Adrenal gland (tissue), 12 donors: Measurements from ENCODE around the gene MANEAL. TPM values are rescaled to one million over a fixed set of nuclear protein-coding genes. Genes with fewer than 3 reads are reported as not detected.

Experiments
- DNase-seq, 7 donors: peaks; one replicate each; pipeline ENCODE4 v3.0.0-alpha.2; 2019 to 2020
- H3K27ac ChIP-seq, 5 donors: fragments of 200-600 bp; sonication (generic) in 4 of 5; 1 replicate in 3 of 5; 2 replicates in 2 of 5; pipeline versions ENCODE4 v1.5.1 to v1.8.0; 2016 to 2020; ENCODE audit warnings: mild to moderate bottlenecking in 1 of 5
- H3K27me3 ChIP-seq: fragments of 200-600 bp; 2 replicates; pipeline ENCODE4 v1.8.0; 2021
- H3K36me3 ChIP-seq, 2 donors: fragments of 200-600 bp; replicated peaks in 1 of 2; 1 replicate in 1 of 2; 2 replicates in 1 of 2; pipeline versions ENCODE4 v1.5.1 to v1.8.0; 2018 to 2022
- H3K4me1 ChIP-seq, 2 donors: fragments of 200-600 bp; replicated peaks in 1 of 2; 1 replicate in 1 of 2; 2 replicates in 1 of 2; pipeline versions ENCODE4 v1.5.1 to v1.8.0; 2018 to 2021
- H3K4me3 ChIP-seq, 4 donors: fragments of 200-600 bp; sonication (generic) in 3 of 4; one replicate each; pipeline ENCODE4 v1.5.1; 2016 to 2018
- H3K9me3 ChIP-seq, 3 donors: fragments of 200-600 bp; sonication (generic) in 1 of 3; replicated peaks in 1 of 3; 1 replicate in 2 of 3; 2 replicates in 1 of 3; pipeline versions ENCODE4 v1.5.1 to v1.8.0; 2016 to 2021
- CTCF ChIP-seq, 6 experiments: fragments of 450-650 bp in 4 of 6; fragments of 200-600 bp in 2 of 6; sonication (generic) in 1 of 6; IDR thresholded peaks; 1 replicate in 5 of 6; 2 replicates in 1 of 6; pipeline versions ENCODE4 v1.5.1 to v1.8.0; 2016 to 2021; ENCODE audit warnings: antibody characterized with exemption in 6 of 6, mild to moderate bottlenecking in 2 of 6, moderate library complexity in 1 of 6
- POLR2A ChIP-seq, 2 donors: fragments of 450-650 bp; IDR thresholded peaks; one replicate each; pipeline ENCODE4 v1.6.1; 2017; ENCODE audit warnings: antibody characterized with exemption in 2 of 2, mild to moderate bottlenecking in 2 of 2, moderate library complexity in 1 of 2
- WGBS, 4 donors: extraction: QIAGEN DNeasy Blood & Tissue Kit in 2 of 4; methylation state at CpG; one replicate each; pipeline versions ENCODE4 v1.1.5 to v1.1.7; 2013 to 2017; 5-methylcytosine and 5-hydroxymethylcytosine counted together
- intact Hi-C, 2 donors: fragments of 100-400 bp; cut with DNase I; formaldehyde crosslinking; loops; one replicate each; pipeline versions ENCODE4 v1.14.1 to v1.15.0; 2022 to 2023
- polyA plus RNA-seq, 3 donors: library from polyadenylated mRNA; stranded (reverse); fragments of 200-250 nt in 2 of 3; fragments of 350-450 nt in 1 of 3; fragmentation: Illumina TruSeq in 1 of 3; extraction: RNeasy Lipid Tissue Mini Kit (QIAGEN cat#74804) in 1 of 3; gene quantifications; one replicate each; pipeline ENCODE4 v1.2.3, GENCODE V29; 2013 to 2014
- total RNA-seq, 9 donors: library from RNA; depleted of rRNA in 4 of 9; stranded (reverse); fragments of >200 nt in 4 of 9; fragments of 120-200 nt in 1 of 9; fragmentation: NEBNext Ultra II Directional in 1 of 9; extraction: Animal tissue kit (Norgen Biotek cat#: 25700) in 1 of 9; gene quantifications; one replicate each; pipeline versions ENCODE4 v1.1.0 to v1.2.4, GENCODE V29; 2013 to 2023
- donor health status: healthy with polysubstance abuse.
- donor health status: Bipolar disorder and iron deficiency.
- donor health status: DM: yes; HTN: yes; CAD: no.
- donor health status: DM: no; HTN: no; CAD: no.
- donor health status: DM: no; HTN: no; CAD: no.
- donor health status: DM: yes; HTN: yes; CAD: no.

The MANEAL gene
- total and polyA plus RNA-seq, 12 donors: 4.0 to 13.1 (median 8.3) TPM

GRCh38 chr1:37807220-37807554 is 13.5 kb downstream of the MANEAL start:
- 8 to 15% (median 9%) methylated on average over 9 of the region's 9 CpGs for WGBS, 4 donors
- TF ChIP-seq POLR2A (IDR thresholded peaks at IDR 0.05) (no peak), CTCF (IDR thresholded peaks at IDR 0.05) (no peak)
- Histone ChIP-seq H3K27ac (peak overlapping the region in 4 of 5 donors; percentile 90 to 98 (median 93)), H3K36me3 (peaks cover 0 to 44% of the 10 kb centered on the region in 2 donors), H3K4me3 (peak overlapping the region in 3 of 4 donors; percentile 74 to 95 (median 84)), H3K27me3 (no peaks in the 10 kb centered on the region), H3K4me1 (peaks cover 17 to 34% of the 10 kb centered on the region in 2 donors), H3K9me3 (no peaks in the 10 kb centered on the region)
- peak in 1 of 7 donors; percentile 20 for DNase-seq
- intact Hi-C loops: loop anchor here in 1 of 2 donors (10.0 kb wide), 1 partner anchor 58 kb away; no protein-coding TSS in a partner anchor

- peaks cover 0 to 38% of the 10 kb centered on the region in 2 donors for H3K36me3 ChIP-seq
- WGBS, 4 donors: 0% methylated on average over 2 to 95 of the region's 95 CpGs
Observed at GRCh38 chr1:37807555-37808368, 14.1 kb downstream of the MANEAL start, which contains the start of the genes C1orf122 and YRDC. TSS of gene C1orf122 (plus strand) at chr1:37807790. CDS start at chr1:37808405, 615 bp downstream. TSS of gene YRDC (minus strand) at chr1:37808208. CDS start at chr1:37808180, 28 bp downstream.

GRCh38 chr1:37808369-37809319 is 15.0 kb downstream of the MANEAL start:
- peak overlapping the region; percentile 75 to 98 (median 93) for H3K27ac ChIP-seq
- peaks cover 17 to 39% of the 10 kb centered on the region in 2 donors for H3K4me1 ChIP-seq
- H3K27me3 ChIP-seq: no peaks in the 10 kb centered on the region
- peak overlapping the region in 3 of 4 donors; percentile 74 to 95 (median 84) for H3K4me3 ChIP-seq
- intact Hi-C loops: loop anchor here in 1 of 2 donors (10.0 kb wide), 1 partner anchor 56 kb away; no protein-coding TSS in a partner anchor
- peak; percentile 62 to 88 (median 81) for DNase-seq
- H3K9me3 ChIP-seq: no peaks in the 10 kb centered on the region
- TF ChIP-seq CTCF (IDR thresholded peaks at IDR 0.05) (no peak), POLR2A (IDR thresholded peaks at IDR 0.05) (peak; percentile 29 to 68)
- 0 to 4% (median 2%) methylated on average over 1 to 54 of the region's 54 CpGs for WGBS, 4 donors
- peaks cover 0 to 32% of the 10 kb centered on the region in 2 donors for H3K36me3 ChIP-seq

More at GRCh38 chr1:37807555-37808368, 14.1 kb downstream of the MANEAL start, which contains the start of the genes C1orf122 and YRDC:
- Histone ChIP-seq H3K27me3 (no peaks in the 10 kb centered on the region), H3K4me3 (peak within 1 kb of the TSS; percentile 74 to 95 (median 86)), H3K4me1 (peaks cover 17 to 34% of the 10 kb centered on the region in 2 donors), H3K27ac (peak within 1 kb of the TSS; percentile 75 to 98 (median 93)), H3K9me3 (no peaks in the 10 kb centered on the region)
- TF ChIP-seq CTCF (IDR thresholded peaks at IDR 0.05): no peak
- TF ChIP-seq POLR2A (IDR thresholded peaks at IDR 0.05): peak; percentile 76 to 84
- intact Hi-C loops: loop anchor here in 1 of 2 donors (10.0 kb wide), 1 partner anchor 57 kb away; no protein-coding TSS in a partner anchor
- peak; percentile 94 to 97 (median 95) for DNase-seq
